ENCODE results near the gene TTLL11.
"Not testable (repeated sequence)": the region's sequence is repeated elsewhere in the genome, so short reads cannot be mapped to it uniquely, and the experiment has no call there.

TTLL11 gene

GRCh38 chr9:122124528-122124927, 31.4 kb upstream of the TTLL11 start:
- no peak for DNase-seq

GRCh38 chr9:122124048-122124447, 30.9 kb upstream of the TTLL11 start:
- DNase-seq: no peak

GRCh38 chr9:122122903-122123632, 30.0 kb upstream of the TTLL11 start:
- DNase-seq: peak; percentile 57

GRCh38 chr9:122122468-122122867, 29.4 kb upstream of the TTLL11 start:
- no peak for DNase-seq

GRCh38 chr9:122121931-122122330, 28.8 kb upstream of the TTLL11 start:
- DNase-seq: no peak

- no peak for DNase-seq
Measured at GRCh38 chr9:122121391-122121790, 28.3 kb upstream of the TTLL11 start.

GRCh38 chr9:122120316-122121071, 27.4 kb upstream of the TTLL11 start:
- DNase-seq: no peak

GRCh38 chr9:122119721-122120120, 26.6 kb upstream of the TTLL11 start:
- no peak for DNase-seq

- no peak for DNase-seq
Measured at GRCh38 chr9:122119166-122119521, 26.0 kb upstream of the TTLL11 start.

- DNase-seq: no peak
Measured at GRCh38 chr9:122118343-122119165, 25.4 kb upstream of the TTLL11 start.

- DNase-seq: not testable (repeated sequence)
Measured at GRCh38 chr9:122117241-122117640, 24.1 kb upstream of the TTLL11 start.

GRCh38 chr9:122116448-122117173, 23.5 kb upstream of the TTLL11 start:
- DNase-seq: no peak

GRCh38 chr9:122116040-122116439, 22.9 kb upstream of the TTLL11 start:
- DNase-seq: no peak

- no peak for DNase-seq
Measured at GRCh38 chr9:122115176-122116035, 22.3 kb upstream of the TTLL11 start.

- no peak for DNase-seq
Measured at GRCh38 chr9:122113574-122113973, 20.5 kb upstream of the TTLL11 start.

- DNase-seq: no peak
Measured at GRCh38 chr9:122112238-122112637, 19.1 kb upstream of the TTLL11 start.

- no peak for DNase-seq
Measured at GRCh38 chr9:122111413-122112085, 18.4 kb upstream of the TTLL11 start.

GRCh38 chr9:122110100-122110833, 17.2 kb upstream of the TTLL11 start:
- DNase-seq: no peak

GRCh38 chr9:122109035-122109813, 16.1 kb upstream of the TTLL11 start:
- DNase-seq: no peak
